Transverse colon (tissue), 4 donors: ENCODE results near the gene GFAP. TPM values are rescaled to one million over a fixed set of nuclear protein-coding genes. Genes with fewer than 3 reads are reported as not detected.

Experiments
- DNase-seq: peaks from one replicate; pipeline ENCODE4 v3.0.0-alpha.2; 2019
- H3K27ac ChIP-seq, 4 donors: fragments of 200-600 bp; sonication (generic); 2 replicates each; pipeline ENCODE4 v1.5.1; 2016 to 2018; ENCODE audit warnings: inconsistent platforms in 4 of 4
- H3K27me3 ChIP-seq: fragments of 200-600 bp; sonication (generic); 2 replicates; pipeline ENCODE4 v1.5.1; 2017; ENCODE audit warnings: inconsistent platforms
- H3K36me3 ChIP-seq, 4 donors: fragments of 200-600 bp; sonication (generic); 2 replicates each; pipeline ENCODE4 v1.5.1; 2017 to 2019; ENCODE audit warnings: inconsistent platforms in 4 of 4
- H3K4me1 ChIP-seq, 4 donors: fragments of 200-600 bp; sonication (generic); 2 replicates each; pipeline ENCODE4 v1.5.1; 2017 to 2020; ENCODE audit warnings: inconsistent platforms in 4 of 4
- H3K4me3 ChIP-seq, 4 donors: fragments of 200-600 bp; sonication (generic); 1 replicate in 1 of 4; 2 replicates in 3 of 4; pipeline versions ENCODE4 v1.5.1 to v1.6.1; 2017 to 2019; ENCODE audit warnings: inconsistent platforms in 4 of 4
- H3K9me3 ChIP-seq, 2 donors: fragments of 200-600 bp; sonication (generic); 2 replicates each; pipeline ENCODE4 v1.5.1; 2017 to 2019; ENCODE audit warnings: inconsistent platforms in 2 of 2
- CTCF ChIP-seq, 5 experiments: fragments of 200-600 bp in 3 of 5; fragments of 450-650 bp in 2 of 5; sonication (generic) in 3 of 5; IDR thresholded peaks; 1 replicate in 2 of 5; 2 replicates in 3 of 5; pipeline ENCODE4 v1.5.1; 2016 to 2017; ENCODE audit warnings: antibody characterized with exemption in 5 of 5, inconsistent platforms in 3 of 5, mild to moderate bottlenecking in 2 of 5, moderate library complexity in 1 of 5
- EP300 ChIP-seq: sonication (generic); formaldehyde crosslinking; IDR thresholded peaks from one replicate; pipeline ENCODE4 v1.6.1; 2017; ENCODE audit warnings: antibody characterized with exemption, low read depth
- POLR2A ChIP-seq: fragments of 450-650 bp; IDR thresholded peaks from one replicate; pipeline ENCODE4 v1.6.1; 2016; ENCODE audit warnings: antibody characterized with exemption, mild to moderate bottlenecking, moderate library complexity
- POLR2AphosphoS5 ChIP-seq, 3 donors: sonication (generic); formaldehyde crosslinking; IDR thresholded peaks; one replicate each; pipeline ENCODE4 v1.6.1; 2016; ENCODE audit warnings: antibody characterized with exemption in 3 of 3
- WGBS, 2 donors: methylation state at CpG; one replicate each; pipeline ENCODE4 v1.1.5; 2018; ENCODE audit warnings: low coverage in 1 of 2; 5-methylcytosine and 5-hydroxymethylcytosine counted together
- in situ Hi-C, 4 donors: fragments of 200-750 bp; cut with MboI; loops; one replicate each; pipeline versions ENCODE4 v1.15.0 to v1.15.1; 2017; ENCODE audit warnings: low sequenced_read_pairs in 3 of 4, low pct_ligation_motif_present in 1 of 4, low pct_unique_long_range_greater_than_20kb in 1 of 4
- intact Hi-C: fragments of 100-400 bp; cut with DNase I; formaldehyde crosslinking; loops from one replicate; pipeline ENCODE4 v1.15.1; 2023; ENCODE audit warnings: low total_unique reads
- total RNA-seq, 4 donors: library from RNA; depleted of rRNA; stranded (reverse); fragments of >200 nt; gene quantifications; one replicate each; pipeline ENCODE4 v1.1.0, GENCODE V29; 2016

GFAP gene
- total RNA-seq, 4 donors from 2014 or later: 0.68 TPM; not detected in 3

- H3K27me3 ChIP-seq: peaks cover 33% of the 10 kb centered on the region
- intact Hi-C loops: no loop called here
- no peak for DNase-seq
- 80 to 86% methylated on average over 1 to 8 of the region's 8 CpGs for WGBS, 2 donors
- H3K36me3 ChIP-seq: no peaks in the 10 kb centered on the region
- H3K27ac ChIP-seq: no peak overlapping the region
- peaks cover 0 to 7% (median 5%) of the 10 kb centered on the region in 4 donors for H3K4me1 ChIP-seq
- in situ Hi-C loops: no loop called here
- no peak for TF ChIP-seq CTCF (IDR thresholded peaks at IDR 0.05)
- TF ChIP-seq EP300: no peak
- no peak for TF ChIP-seq POLR2AphosphoS5 (IDR thresholded peaks at IDR 0.05)
- no peak for TF ChIP-seq POLR2A
- no peak overlapping the region for H3K4me3 ChIP-seq
- no peaks in the 10 kb centered on the region for H3K9me3 ChIP-seq
Observed at GRCh38 chr17:44956998-44957981, 42.0 kb upstream of the GFAP start.

GRCh38 chr17:44955674-44956425, 40.5 kb upstream of the GFAP start:
- in situ Hi-C loops: no loop called here
- Histone ChIP-seq H3K36me3 (no peaks in the 10 kb centered on the region), H3K27ac (no peak overlapping the region), H3K4me3 (no peak overlapping the region), H3K27me3 (peaks cover 33% of the 10 kb centered on the region), H3K4me1 (peaks cover 0 to 7% (median 5%) of the 10 kb centered on the region in 4 donors), H3K9me3 (no peaks in the 10 kb centered on the region)
- intact Hi-C loops: no loop called here
- DNase-seq: no peak
- 81% methylated on average over 7 of the region's 8 CpGs; no CpG with 5 or more reads in 1 of the 2 donors for WGBS, 2 donors
- TF ChIP-seq EP300 (no peak), POLR2A (no peak)

GRCh38 chr17:44952946-44953475, 37.7 kb upstream of the GFAP start:
- Histone ChIP-seq H3K4me3 (no peak overlapping the region), H3K27me3 (peaks cover 6% of the 10 kb centered on the region), H3K36me3 (no peaks in the 10 kb centered on the region), H3K9me3 (no peaks in the 10 kb centered on the region), H3K27ac (no peak overlapping the region), H3K4me1 (peaks cover 0 to 3% (median 2%) of the 10 kb centered on the region in 4 donors)
- WGBS, 2 donors: 85 to 87% methylated on average over 5 to 6 of the region's 6 CpGs
- in situ Hi-C loops (no loop called here), intact Hi-C loops (no loop called here)
- no peak for DNase-seq
- no peak for TF ChIP-seq CTCF (IDR thresholded peaks at IDR 0.05)
- no peak for TF ChIP-seq EP300
- no peak for TF ChIP-seq POLR2AphosphoS5 (IDR thresholded peaks at IDR 0.05)
- no peak for TF ChIP-seq POLR2A

GRCh38 chr17:44948315-44948795, 33.1 kb upstream of the GFAP start:
- Histone ChIP-seq H3K27ac (peak overlapping the region in 3 of 4 donors; percentile 61 to 74 (median 65)), H3K4me3 (peak overlapping the region in 3 of 4 donors; percentile 50 to 72 (median 62)), H3K27me3 (no peaks in the 10 kb centered on the region), H3K4me1 (peaks cover 0 to 9% (median 6%) of the 10 kb centered on the region in 4 donors), H3K36me3 (no peaks in the 10 kb centered on the region), H3K9me3 (no peaks in the 10 kb centered on the region)
- in situ Hi-C loops (no loop called here), intact Hi-C loops (no loop called here)
- no peak for DNase-seq
- 66 to 70% methylated on average over 2 to 7 of the region's 7 CpGs for WGBS, 2 donors
- no peak for TF ChIP-seq CTCF (IDR thresholded peaks at IDR 0.05)
- no peak for TF ChIP-seq POLR2AphosphoS5 (IDR thresholded peaks at IDR 0.05)
- no peak for TF ChIP-seq EP300
- no peak for TF ChIP-seq POLR2A
